Measurements from ENCODE around the gene DNAJC15.

GRCh38 chr13:43083750-43084149, 60.4 kb downstream of the DNAJC15 start:
- TF ChIP-seq MAX (IDR thresholded peaks at IDR 0.05; ENCODE audit: insufficient read depth, insufficient read length) (no peak), POLR2A (IDR thresholded peaks at IDR 0.05; ENCODE audit: low read depth, low read length) (no peak), CTCF (IDR thresholded peaks at IDR 0.05; ENCODE audit: extremely low read depth in 1 of 2, insufficient read depth in 1 of 2, low read depth in 1 of 2, low read length in 2 of 2) (no peak), EZH2 (IDR thresholded peaks at IDR 0.05; ENCODE audit: borderline replicate concordance, low read depth, low read length, severe bottlenecking) (no peak), POLR2AphosphoS5 (IDR thresholded peaks at IDR 0.05; ENCODE audit: insufficient read depth, low read depth, low read length) (no peak), MYC (IDR thresholded peaks at IDR 0.05; ENCODE audit: low read depth, low read length) (no peak), GATA2 (IDR thresholded peaks at IDR 0.05; ENCODE audit: insufficient read depth, insufficient read length, low read depth, low read length) (no peak), FOS (IDR thresholded peaks at IDR 0.05; ENCODE audit: borderline replicate concordance, insufficient read depth, low read length) (no peak), JUN (IDR thresholded peaks at IDR 0.05; ENCODE audit: borderline replicate concordance, insufficient read depth, insufficient read length, low read depth) (no peak)
